GM12864 (cell line): ENCODE results near the gene CDHR1.

Experiments
- DNase-seq: peaks from one replicate; pipeline ENCODE4 v3.0.0-alpha.2; 2011; ENCODE audit warnings: low read depth
- H3K4me3 ChIP-seq: 2 replicates; pipeline ENCODE4 v1.5.1; 2011; ENCODE audit warnings: mild to moderate bottlenecking, low read depth, low read length, control low read depth
- TF ChIP-seq, protein P1 (sequence below): IDR thresholded peaks from 2 replicates; pipeline ENCODE4 v1.5.1; 2011; ENCODE audit warnings: low read depth, mild to moderate bottlenecking, moderate library complexity, low read length, control low read depth, inconsistent platforms; ENCODE audit errors: missing control alignments

The CDHR1 gene

DNA sequence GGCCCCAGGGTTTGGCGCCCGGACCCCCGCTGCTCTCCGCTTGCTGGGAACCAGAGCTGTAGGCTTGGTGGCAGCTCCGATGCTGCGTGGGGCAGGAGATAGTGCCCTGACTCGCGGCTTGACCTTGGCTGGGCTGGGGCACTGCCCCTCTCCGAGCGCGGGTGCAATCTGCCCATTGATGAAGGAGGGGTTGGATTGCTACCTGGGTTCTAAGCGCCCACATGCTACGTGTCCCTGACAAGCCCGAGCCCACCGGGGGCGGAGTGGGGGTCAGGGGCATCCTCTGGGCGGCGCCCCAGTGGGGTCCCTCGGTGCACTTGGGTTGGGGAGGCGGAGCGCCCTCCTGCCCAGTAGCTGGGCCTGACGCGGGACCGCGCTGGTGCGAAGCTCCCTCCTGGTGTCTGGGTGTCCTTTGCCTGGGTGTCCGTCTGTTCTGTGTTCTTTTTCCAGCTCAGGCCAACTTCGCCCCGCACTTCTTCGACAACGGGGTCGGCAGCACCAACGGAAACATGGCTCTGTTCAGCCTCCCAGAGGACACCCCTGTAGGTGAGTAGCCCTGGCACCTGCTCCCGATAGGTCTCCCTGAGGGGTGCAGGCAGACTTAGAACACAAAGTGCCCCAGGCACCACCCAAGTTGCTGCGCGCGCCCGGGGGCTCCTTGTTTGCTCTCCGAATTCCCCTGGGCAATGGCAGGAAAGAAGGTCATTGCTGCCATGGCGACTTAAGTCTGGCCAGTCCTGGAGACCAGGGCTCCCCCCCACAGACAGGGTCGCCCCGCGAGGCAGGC, 900 bp downstream of the CDHR1 start:
- peak overlapping the region; percentile 49 for H3K4me3 ChIP-seq
- TF ChIP-seq, protein P1, sequence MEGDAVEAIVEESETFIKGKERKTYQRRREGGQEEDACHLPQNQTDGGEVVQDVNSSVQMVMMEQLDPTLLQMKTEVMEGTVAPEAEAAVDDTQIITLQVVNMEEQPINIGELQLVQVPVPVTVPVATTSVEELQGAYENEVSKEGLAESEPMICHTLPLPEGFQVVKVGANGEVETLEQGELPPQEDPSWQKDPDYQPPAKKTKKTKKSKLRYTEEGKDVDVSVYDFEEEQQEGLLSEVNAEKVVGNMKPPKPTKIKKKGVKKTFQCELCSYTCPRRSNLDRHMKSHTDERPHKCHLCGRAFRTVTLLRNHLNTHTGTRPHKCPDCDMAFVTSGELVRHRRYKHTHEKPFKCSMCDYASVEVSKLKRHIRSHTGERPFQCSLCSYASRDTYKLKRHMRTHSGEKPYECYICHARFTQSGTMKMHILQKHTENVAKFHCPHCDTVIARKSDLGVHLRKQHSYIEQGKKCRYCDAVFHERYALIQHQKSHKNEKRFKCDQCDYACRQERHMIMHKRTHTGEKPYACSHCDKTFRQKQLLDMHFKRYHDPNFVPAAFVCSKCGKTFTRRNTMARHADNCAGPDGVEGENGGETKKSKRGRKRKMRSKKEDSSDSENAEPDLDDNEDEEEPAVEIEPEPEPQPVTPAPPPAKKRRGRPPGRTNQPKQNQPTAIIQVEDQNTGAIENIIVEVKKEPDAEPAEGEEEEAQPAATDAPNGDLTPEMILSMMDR, result no peak
- no peak for DNase-seq

GRCh38 chr10:84196083-84196482, 1.7 kb downstream of the CDHR1 start:
- H3K4me3 ChIP-seq, result no peak overlapping the region
- TF ChIP-seq, protein P1, result no peak
- no peak for DNase-seq

GRCh38 chr10:84196941-84197340, 2.6 kb downstream of the CDHR1 start:
- no peak for DNase-seq
- H3K4me3 ChIP-seq, result no peak overlapping the region
- TF ChIP-seq, protein P1, result no peak

- DNase-seq, result no peak
- H3K4me3 ChIP-seq, result no peak overlapping the region
- TF ChIP-seq, protein P1, result no peak
Measured at GRCh38 chr10:84197643-84198042, 3.3 kb downstream of the CDHR1 start.

DNA sequence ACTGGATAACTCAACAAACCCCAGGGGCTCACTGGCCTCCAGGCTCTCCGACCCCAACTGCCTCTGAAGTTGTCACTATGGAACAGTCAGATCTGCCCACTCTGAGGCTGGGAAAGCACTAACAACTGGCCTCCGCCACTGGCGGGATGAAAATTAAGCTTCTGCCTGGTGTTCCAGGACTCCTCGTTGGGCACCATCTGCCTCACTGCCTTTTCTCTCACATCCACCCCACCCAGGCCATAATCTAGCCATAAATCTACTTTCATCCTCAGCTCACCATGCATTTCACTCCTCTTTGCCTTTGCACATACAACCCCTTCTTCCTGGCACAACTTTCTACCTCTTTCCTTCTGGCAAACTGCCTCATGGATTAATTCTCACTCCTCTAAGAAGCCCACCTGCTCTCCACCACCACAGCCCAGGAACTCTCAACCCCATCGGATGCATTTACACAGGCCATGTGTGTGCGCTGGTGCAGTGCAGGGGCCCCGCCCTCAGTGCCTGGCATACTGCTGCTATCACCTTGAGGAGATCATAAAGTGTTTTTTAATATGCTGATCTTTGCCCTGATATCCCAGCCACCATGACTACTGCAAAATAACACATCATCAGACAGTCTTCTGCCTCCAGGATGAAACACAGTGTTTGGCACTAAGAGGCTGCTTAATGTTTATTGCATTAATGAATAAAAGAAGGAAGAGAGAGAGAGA, 4.0 kb downstream of the CDHR1 start:
- TF ChIP-seq, protein P1, result no peak
- DNase-seq, result no peak
- no peak overlapping the region for H3K4me3 ChIP-seq

DNA sequence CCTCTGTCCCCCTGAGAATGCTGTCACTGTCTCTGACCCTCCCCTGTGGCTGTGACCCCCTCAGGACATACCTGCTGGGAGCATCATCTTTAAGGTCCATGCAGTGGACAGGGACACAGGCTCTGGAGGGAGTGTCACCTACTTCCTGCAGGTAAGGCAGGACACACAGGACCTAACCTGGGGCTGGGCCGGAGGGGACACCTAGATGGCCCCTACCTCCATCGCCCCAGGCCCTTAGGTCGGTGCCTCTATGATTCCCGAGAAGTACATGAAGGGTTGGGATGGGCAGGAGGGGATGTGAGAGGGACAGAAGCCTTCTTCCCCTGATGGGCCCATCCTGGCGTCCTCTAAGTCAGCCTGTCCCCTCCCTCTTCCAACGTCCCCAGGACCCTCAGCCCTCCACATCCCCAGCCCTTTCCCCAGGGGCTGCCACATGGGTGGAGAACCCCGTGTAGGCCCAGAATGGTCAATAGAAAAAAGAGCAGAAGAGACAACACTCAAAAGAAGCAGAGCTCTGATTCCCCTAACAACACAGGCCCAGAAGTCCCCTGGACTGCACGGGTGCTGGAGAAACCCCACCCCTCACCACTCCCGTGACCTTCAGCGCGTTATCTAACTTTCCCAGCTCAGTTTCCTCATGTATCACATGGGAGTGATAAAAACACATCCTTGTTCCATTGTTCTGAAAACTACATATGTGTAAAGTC, 6.4 kb downstream of the CDHR1 start:
- no peak overlapping the region for H3K4me3 ChIP-seq
- no peak for DNase-seq
- TF ChIP-seq, protein P1, result no peak
